Daoy (cell line): ENCODE results near the gene PKM. TPM values are rescaled to one million over a fixed set of nuclear protein-coding genes. Genes with fewer than 3 reads are reported as not detected.
A peak's percentile ranks its signal among the peaks of the same experiment; 100 is the strongest.
"Not testable (repeated sequence)": the region's sequence is repeated elsewhere in the genome, so short reads cannot be mapped to it uniquely, and the experiment has no call there.

Experiments
- DNase-seq: peaks from one replicate; pipeline ENCODE4 v3.0.0-alpha.2; 2015; ENCODE audit warnings: low read depth
- total RNA-seq: library from RNA; depleted of rRNA; stranded (reverse); fragments of >200 nt; shearing (Covaris generic); gene quantifications from 2 replicates; pipeline ENCODE4 v1.2.3, GENCODE V29; 2014; rRNA removed

PKM gene
- 1,722 and 1,777 TPM in 2 replicates for total RNA-seq

DNA sequence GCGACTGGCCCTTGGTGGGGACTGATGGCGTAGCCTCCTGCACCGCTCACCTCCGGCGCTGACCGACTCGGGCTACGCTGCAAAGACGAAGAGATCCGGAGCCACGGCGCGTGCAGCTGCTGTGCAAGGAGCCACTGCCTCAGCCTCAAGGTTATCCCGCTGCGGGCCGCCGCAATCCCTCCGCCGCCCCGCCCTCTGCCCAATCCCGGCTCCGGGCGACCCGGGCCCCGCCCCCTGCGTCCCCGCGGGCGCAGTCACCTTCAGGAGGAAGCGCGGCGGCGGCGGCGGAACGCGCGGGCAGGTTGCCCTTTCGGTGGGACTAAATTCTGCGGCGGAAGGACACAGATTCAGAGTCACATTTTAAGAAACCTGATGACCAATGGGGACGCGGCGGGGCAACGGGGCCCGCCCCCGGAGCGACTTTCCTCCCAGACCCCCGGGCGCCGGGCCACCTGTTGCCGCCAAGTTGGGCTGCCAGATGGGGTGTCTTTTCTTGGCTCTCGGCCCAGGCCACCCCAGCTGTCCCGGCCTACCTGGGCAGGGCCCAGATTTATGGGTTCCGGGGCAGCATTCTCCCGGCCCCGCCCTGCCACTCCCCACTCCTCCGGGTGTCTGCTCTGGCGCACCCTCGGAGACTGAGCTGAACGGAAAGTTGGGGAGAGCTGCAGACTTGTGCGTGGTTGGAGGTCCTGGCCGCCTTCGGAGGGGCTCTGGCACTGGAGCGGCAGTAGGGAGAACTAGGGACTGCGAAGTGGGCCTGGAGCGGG, at the start of gene PKM:
Gene PKM (minus strand): TSS at position 125 of the 767 bp plus-strand sequence. CDS start 12,093 bp downstream, outside the sequence.
- peak; percentile 98 for DNase-seq

DNA sequence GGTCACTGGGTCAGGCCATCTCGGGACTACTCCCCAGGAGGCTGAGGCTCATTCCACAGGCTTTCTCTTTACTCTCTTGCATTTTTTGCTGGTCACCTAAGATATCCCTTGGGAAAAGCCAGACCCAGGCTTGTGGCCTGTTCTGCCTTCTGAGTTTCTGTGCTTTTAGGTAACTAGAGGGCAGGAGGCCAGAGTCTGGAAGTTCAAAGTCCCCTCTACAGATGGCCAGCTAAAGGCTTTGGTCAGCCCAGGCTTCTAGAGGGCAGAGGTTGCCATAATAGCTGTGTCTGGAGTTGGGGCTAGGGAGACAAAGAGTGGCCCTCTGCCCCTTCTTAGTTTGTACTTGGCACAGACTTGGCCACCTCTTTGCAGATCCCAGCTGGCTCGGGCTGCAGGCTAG, 49.8 kb upstream of the PKM start:
- DNase-seq = no peak

DNA sequence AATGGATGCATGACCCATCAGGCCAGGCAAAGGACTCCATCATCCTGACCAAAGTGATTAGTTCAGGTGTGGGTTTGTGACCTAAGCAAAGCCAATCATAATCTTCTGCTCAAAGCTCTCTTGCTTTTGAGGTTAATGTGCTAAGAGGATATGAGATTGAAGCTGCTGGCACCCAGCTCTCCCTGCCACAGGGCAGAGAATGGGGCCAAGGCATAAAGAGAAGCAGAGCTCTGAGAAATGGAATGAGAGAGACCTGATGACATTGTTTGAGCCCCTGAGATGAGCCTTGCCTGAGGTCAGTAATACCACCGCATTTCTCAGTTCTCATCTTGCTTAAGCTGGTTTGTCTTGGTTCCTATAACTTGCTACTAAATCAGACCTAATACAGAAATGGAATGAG, 47.7 kb upstream of the PKM start:
- no peak for DNase-seq

DNA sequence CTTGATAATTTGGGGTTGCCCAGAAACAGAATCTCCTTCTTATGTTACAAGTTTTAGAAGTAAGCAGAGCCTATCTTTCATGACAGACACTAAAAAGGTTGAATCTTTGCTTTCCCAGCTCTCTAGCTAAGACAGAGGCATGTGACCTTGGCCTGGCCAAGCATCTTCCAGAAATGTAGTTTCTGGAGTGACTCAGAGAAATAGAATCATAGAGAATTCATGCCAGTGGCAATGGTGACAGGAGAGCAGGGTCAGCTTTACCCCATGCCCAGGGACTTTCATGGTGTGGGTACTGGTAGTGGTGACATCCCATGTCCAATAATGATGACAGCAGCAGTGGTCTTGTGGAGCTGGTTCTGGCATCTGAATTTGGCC, 45.3 kb upstream of the PKM start:
- no peak for DNase-seq

DNA sequence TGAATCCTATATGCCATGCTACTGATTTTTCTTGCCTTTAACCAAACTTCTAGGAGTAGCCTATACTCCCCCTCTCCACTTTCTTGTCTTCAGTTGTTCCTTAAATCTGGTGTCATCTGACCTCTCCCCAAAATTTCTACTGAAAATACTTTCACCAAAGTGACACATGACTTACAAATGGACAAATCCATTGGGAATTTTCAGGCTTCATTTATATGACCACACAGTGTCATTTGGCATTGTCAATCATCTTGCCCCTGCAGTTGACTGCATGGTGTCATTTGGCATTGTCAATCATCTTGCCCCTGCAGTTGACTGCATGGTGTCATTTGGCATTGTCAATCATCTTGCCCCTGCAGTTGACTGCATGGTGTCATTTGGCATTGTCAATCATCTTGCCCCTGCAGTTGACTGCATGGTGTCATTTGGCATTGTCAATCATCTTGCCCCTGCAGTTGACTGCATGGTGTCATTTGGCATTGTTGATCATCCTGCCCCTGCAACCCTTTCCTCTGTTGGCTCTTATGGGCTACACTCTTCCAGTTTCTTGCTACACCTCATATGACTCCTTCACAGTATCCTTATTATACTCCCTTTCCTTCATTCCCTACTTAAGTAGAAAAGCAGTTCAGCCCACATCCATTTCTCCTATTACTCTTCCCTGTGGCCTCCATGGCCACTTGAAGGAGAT, 44.8 kb upstream of the PKM start:
- not testable (repeated sequence) for DNase-seq

DNA sequence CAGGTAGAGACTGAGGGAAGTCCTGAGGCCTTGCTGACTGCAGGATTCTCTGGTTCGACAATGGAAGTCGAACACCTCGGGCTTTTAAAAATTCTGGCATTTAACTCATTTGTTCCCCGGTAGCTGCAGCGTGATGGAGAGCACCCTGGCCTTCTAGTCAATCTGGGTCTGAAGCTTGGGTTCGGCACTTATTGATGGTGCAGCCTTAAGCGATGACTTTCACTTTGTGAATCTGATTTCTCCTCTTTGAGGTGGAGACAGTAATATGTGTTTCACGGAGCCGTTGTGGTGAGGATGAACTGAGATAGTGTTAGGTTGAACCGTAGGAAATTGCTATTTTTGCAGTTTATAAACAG, 42.0 kb upstream of the PKM start:
- DNase-seq = no peak

DNA sequence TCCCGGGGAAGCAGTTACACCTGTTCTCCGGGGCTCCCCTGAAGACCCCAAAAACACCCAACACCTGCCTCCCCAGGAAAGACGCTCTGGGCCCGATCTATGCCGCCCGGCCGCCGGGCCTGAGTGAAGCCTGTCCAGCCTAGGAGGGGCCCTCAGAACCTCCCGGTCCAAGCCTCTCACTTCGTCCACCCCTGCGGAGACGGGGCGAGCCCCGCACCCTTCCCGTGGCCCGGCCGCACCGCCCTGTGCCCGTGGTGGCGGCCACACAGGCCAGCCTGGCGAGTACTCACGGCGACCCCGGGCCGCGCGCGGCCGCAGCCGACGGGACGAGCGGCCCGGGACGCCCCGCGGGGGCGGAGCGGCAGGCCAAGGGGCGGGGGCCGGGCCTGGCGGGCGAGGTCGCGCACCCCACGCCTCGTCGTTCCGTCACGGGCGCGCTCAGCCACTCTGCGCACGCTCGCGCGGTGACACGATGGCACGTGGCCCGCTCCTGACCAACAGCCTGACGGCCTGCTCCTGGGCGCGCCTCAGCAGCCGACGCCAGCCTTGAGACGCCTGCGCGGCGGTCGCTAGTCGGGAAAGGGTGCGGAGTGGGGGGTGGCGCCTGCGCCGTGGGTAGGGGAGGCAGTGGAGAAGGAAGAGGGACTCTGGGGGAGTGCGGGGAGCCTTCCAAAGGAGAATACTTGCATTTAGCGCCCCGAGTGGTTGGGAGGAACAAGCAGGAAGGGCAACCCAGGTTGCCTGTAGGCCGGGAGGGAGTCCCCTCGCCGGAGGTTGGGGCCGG, 41.4 kb upstream of the PKM start, which contains the start of gene PARP6:
Gene PARP6 (minus strand): TSS at position 342 of the 784 bp plus-strand sequence. CDS start 5,077 bp downstream, outside the sequence.
- DNase-seq = peak; percentile 99

DNA sequence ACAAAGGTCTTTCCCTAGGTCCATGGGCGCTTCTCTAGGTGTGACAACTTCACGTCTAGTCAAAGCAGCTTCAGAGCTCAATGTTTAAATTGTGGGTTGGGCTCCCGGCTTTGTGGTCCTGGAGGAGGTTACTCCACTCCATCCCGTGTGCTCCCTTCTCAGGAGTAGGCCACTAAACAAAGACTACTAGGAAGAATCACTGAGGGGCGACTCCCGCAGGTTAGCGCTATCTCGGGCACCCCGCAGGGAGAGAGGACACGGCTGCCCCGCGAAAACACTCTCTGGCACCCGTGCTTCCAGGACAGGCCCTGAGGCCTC, 40.9 kb upstream of the PKM start:
- DNase-seq = peak; percentile 13

DNA sequence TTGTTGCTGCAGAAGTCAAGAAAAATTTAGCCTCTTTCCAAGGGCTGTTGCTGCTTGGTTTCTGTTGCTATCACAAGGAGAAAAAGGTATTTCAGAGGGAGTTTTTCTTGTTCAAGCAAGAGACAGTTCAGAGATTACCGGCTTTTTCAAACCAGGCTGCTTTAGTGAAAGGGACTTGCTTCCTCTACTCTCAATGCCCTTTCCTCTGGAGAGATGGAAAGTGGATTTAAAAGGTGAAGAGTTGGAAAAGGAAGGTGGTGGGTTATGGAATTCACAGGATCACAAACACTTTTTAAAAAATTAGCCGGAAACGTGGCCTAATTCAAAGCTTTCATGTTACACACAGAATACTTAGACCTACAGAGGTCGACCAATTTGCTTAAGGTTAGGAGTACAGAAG, 40.2 kb upstream of the PKM start:
- DNase-seq = no peak

DNA sequence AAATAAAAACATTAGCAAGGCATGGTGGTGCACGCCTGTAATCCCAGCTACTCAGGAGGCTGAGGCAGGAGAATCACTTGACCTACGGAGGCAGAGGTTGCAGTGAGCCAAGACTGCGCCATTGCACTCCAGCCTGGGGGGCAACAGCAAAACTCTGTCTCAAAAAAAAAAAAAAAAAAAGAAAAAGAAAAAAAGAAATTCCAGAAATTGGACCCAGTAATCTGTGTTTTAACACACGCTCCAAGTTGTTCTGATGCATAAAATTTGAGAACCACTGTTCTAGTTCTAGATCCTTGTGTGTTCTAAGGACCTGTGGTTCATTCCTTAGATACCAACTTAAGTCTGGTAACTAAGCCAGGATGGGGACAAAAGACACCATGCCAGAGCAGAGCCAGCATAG, 38.7 kb upstream of the PKM start:
- no peak for DNase-seq

DNA sequence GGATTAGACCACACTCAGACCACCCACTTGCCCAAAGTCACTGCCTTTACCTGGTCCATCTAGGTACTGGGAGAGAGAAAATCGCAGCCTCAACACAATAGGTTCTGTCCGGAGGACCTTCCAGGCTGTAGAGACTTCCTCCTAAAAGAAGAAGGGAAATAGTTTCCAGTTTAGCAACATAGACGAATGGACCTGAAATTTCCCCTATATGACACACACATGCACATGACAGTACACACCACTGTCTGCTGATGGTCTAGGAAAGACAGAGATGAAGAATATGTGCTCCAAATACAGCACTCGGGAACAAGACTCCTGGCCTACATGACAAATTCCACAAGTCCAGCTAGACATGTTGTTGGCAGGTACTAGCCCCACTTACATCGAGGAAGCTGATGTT, 34.0 kb upstream of the PKM start:
- no peak for DNase-seq

DNA sequence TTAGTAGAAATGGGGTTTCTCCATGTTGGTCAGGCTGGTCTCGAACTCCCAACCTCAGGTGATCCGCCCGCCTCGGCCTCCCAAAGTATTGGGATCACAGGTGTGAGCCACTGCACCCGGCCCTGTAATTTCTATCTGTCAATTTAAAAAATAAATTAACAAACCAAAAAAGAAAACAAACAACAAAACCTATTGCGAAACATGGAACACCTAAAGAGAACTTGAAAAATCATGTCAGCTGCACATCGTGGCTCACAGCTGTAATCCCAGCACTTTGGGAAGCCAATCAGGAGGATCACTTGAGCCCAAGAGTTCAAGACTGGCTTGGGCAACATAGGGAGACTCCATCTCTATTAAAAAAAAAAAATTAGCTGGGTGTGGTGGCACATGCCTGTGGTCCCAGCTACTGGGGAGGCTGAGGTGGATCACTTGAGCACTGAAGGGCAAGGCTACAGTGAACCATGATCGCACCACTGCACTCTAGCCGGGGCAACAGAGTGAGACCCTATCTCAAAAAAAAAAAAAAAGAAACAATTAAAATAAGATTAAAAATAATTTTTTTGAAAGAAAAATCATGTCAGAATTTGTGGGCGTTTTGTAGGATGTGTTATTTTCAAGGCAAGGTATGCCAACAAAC, 21.8 kb upstream of the PKM start:
- DNase-seq = no peak

DNA sequence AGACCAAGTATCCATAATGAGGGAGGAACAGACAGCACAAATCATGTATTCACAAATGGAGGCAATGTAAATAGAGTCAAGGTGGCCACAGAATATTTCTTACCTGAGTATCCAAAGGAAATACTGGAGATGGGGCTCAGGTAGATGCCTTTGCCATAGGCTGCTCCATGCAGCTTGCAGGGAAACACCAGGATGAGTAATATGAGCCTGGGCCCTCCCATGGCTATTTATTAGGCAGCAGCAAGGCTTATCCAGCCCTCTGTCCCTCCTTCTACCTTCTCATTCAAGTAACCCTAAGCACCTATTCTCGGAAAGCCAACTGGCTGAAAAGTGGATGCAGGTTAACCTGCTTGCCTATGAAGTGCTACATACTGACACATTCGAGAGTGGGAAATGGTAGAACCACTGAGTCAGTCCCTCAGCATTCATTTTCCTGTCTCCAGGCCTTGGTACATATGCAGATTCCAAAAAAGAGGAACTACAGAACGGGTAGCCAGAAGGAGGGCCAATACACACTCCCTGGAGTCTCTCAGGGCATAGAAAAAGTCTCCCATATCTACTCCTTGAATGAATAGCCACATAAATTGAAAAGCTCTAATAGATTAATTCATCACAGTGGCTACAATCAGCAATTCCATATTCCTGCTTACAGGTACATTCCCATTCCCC, 18.3 kb upstream of the PKM start:
- DNase-seq = no peak

DNA sequence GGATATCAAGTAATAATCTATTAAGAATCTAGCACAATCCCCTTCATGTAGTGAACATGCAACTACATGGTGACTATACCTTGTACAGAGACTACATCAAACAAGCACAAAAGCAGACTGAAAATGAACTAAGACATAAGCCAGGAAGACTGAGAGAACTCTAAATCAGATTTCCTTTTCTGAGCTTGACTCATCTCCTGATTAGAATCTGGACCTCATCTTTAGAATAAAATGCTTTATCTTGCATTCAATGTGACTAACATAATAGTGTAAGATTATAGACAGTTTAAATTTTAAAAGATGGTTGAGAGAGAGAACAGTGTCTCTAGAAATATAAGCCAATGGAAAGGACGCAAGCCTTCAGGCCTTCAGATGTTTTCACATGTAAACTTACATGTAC, 17.5 kb upstream of the PKM start:
- DNase-seq = no peak

DNA sequence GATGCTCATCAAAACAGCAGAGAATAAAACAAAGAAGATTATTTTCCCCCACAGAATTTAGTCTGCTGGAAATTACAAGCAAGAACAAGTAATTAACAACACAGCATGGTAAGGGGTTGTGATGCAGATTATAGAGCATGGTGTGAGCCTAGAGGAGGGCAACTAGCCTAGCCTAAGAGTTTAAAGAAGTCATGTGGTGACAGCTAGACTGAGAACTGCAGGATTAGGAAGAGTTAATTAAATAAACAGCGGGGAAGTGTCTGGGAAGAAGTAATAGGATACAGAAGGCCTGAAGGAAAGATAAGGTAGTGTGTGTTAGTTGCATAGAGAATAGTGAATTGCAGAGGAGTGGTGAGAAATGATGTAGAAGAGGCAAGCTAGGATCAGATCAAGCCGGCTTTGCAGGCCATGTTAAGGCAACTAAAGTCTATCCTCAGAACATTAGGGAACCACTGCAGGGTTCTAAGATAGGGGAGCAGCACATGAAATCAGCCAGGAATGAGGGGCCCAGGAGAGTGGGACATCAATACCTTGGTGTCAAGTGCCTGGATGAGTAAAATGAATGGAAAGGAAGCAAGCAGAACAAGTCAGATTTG, 11.9 kb upstream of the PKM start:
- DNase-seq = no peak

DNA sequence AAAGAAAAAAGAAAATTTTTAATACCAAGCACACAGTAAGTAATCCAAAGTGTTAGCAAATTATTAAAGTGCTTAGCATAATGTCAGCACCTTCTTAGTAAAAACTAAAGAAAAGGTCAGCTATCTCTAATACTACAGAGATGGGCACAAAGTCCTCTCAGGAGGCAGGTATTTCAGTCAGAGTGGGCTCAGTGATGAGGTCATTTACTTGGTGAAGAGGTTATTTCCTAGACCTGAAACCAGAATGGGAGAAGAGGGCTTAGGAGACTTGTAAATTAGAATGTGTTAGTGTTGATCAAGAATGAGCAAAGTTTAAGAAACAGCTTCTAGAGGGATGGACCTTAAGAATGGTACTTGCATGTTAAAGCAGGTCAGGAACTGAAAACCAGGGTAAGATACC, 8.7 kb upstream of the PKM start:
- DNase-seq = no peak

DNA sequence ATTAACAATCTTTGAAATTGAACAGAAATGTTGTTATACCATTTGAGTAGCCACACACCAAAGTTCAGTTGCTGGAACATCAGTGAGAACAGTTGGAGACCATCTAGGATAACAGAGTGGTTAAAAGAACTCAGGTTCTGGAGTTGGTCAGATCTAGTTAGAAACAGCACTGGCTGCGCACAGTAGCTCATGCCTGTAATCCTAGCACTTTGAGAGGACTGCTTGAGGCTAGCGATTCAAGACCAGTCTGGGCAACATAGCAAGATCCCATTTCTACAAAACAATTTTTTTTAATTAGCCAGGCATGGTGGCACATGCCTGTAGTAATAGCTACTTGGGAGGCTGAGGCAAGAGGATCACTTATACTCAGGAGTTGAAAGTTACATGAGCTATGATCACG, 7.6 kb upstream of the PKM start:
- DNase-seq = no peak

DNA sequence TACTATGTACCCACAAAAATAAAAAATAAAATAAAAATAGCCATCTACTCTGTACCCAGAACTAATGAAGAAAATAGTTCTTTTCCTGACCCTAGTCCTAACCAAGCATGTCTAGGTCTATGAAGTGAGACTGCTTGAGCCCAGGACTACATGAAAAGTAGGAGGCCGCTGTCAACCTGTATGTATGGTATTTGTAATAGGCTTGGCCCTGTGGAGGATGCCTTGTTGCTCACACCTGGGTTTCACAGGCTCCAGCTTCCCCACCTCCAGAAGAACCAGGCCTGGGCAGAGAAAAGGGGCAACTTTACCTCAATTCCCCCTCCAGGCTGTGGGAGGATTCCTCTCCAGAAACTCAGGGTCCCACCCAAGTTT, 6.8 kb upstream of the PKM start:
- peak; percentile 21 for DNase-seq

DNA sequence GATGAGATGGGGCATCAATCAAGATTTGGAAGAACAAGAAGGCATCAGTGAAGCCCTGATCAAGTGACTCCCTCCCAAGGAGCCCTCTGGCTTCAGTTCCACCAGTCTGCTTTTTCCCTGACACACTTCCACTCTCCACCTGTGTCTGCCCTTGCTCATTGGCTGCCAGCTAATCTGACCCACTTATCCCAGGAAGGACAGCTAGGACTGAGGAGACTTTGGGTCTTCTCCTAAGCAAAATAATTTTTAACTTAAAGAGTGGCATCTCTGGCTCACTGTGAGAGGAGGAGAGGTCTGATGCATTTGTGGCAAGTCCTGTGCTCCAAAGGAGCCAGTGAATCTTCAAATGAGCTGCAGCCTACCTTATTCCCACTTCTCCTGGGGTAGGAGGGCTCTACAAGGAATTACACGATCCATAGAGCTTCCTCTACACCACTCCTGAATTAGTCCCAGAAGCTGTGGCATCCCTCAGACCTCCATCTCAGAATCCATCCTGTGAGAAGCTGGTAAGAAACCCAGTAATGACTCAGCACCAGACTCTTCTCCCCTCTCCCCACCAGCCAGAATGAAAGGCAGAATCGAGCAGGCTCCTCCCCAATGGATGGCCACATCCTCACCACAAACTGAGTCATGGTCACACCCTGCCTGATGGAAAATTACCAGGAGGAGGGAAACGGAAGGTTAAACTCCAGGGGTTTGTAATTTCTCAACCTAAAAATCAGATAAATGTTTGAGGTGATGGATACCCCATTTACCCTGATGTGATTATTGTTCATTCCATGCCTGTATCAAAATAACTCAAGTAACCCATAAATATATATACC, 6.3 kb upstream of the PKM start:
- peak; percentile 98 for DNase-seq

DNA sequence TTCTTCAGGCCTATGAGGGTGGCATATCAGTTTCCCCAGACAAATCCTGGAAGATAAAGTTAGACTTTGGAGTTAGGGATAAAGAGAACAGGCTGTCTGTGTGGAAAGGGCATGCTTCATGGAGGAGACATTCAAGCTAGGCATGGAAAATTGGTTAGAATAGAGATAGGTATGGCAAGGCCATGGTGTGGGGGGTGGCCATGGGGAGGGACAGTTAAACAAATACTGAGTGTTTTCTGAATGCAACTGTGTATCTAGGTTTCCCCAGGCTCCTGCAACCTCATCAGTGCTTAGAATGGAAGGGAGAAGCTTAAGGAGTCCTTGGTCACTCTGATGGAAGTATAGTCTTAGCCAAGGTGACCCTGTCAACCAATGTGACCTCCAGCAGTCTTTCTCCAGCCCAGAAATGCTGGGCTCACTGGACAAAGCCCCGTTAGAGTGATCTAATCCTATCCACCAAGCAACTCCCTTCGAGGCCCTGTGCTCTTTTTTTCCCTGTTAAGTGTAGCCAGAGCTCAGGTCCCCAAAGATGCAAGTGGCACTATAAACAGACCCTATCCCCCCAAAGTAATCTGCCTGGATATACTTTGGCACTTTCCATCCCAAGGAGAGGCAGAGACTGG, 5.5 kb upstream of the PKM start:
- no peak for DNase-seq
